Posterior cingulate gyrus (tissue), 11 donors: ENCODE results near the gene ATP6V1F.
"Not testable (repeated sequence)": the region's sequence is repeated elsewhere in the genome, so short reads cannot be mapped to it uniquely, and the experiment has no call there.

Experiments
- DNase-seq, 10 donors: peaks; one replicate each; pipeline versions ENCODE4 v3.0.0 to v3.0.0-alpha.2; 2020 to 2021; ENCODE audit warnings: mixed read lengths in 3 of 10
- intact Hi-C: fragments of 100-400 bp; cut with DNase I; formaldehyde crosslinking; loops from one replicate; pipeline ENCODE4 v1.15.1; 2023

The ATP6V1F gene

GRCh38 chr7:128909625-128910568 lies 47.2 kb downstream of the ATP6V1F start:
- DNase-seq: peak in 3 of 10 donors; percentile 54 to 79 (median 59)
- intact Hi-C loops: no loop called here

- intact Hi-C loops: no loop called here
- DNase-seq: peak in 3 of 10 donors; percentile 62 to 80 (median 71)
These were observed 47.9 kb downstream of the ATP6V1F start, which contains the start of gene KCP for GRCh38 chr7:128910569-128910945. Gene KCP (minus strand): TSS chr7:128910709. CDS start chr7:128910676, 33 bp downstream.

GRCh38 chr7:128911423-128912031 lies 48.9 kb downstream of the ATP6V1F start:
- peak in 3 of 10 donors; percentile 21 to 67 (median 27) for DNase-seq
- intact Hi-C loops: no loop called here

GRCh38 chr7:128912281-128912680 lies 49.6 kb downstream of the ATP6V1F start:
- peak in 2 of 10 donors; percentile 12 to 65 for DNase-seq
- intact Hi-C loops: no loop called here

GRCh38 chr7:128912709-128913495 lies 50.2 kb downstream of the ATP6V1F start:
- DNase-seq: peak in 3 of 10 donors; percentile 4 to 32 (median 23)
- intact Hi-C loops: not testable (repeated sequence)

GRCh38 chr7:128913870-128914565 lies 51.4 kb downstream of the ATP6V1F start:
- intact Hi-C loops: no loop called here
- DNase-seq: peak in 4 of 10 donors; percentile 8 to 50 (median 38)

- intact Hi-C loops: no loop called here
- DNase-seq: peak in 5 of 10 donors; percentile 3 to 57 (median 48)
These were observed 52.0 kb downstream of the ATP6V1F start for GRCh38 chr7:128914566-128915151.

GRCh38 chr7:128915271-128915819 lies 52.7 kb downstream of the ATP6V1F start:
- DNase-seq: peak in 5 of 10 donors; percentile 1 to 73 (median 23)
- intact Hi-C loops: no loop called here
